Measurements from ENCODE around the gene RNASE2.
"Not testable (repeated sequence)": the region's sequence is repeated elsewhere in the genome, so short reads cannot be mapped to it uniquely, and the experiment has no call there.

- not testable (repeated sequence) for TF ChIP-seq CTCF, POLR2AphosphoS5, POLR2A (IDR thresholded peaks at IDR 0.05)
Measured at GRCh38 chr14:20946707-20947106, 8.6 kb upstream of the RNASE2 start.

Measured in stomach (tissue), 4 donors.